Measurements from ENCODE around the gene NCMAP.
A peak's percentile ranks its signal among the peaks of the same experiment; 100 is the strongest.

NCMAP gene

DNA sequence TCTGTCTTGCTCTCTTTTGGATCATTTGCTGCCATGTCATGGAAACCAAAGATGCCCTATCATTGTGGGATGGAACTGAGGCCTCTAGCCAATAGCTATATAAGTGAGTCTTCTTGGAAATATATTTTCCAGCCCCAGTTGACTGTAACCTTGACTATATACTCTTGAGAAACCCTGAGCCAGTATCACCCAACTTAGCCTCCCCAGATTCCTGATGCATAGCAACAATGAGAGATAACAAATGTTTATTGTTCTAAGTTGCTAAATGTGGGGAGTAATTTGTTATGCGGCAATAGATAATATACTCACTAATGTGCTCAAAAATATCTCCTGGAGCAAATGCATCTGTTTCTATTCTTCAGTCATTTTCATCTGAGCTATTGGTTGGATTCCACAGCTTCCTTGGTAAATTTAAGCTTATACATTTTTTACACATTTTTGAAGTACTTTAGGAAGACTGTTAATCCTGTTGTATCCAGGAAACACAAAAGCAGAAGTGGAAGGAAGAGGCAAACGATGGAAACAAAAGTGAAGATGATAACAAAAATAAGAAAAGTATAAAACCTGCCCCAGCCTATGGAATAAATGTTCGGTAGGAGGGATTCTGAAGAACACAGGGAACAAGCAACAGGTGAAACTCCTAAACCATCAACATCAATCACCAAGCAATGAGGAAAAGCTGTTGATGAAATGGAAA is 80.9 kb downstream of the NCMAP start:
- DNase-seq = no peak

- no peak for DNase-seq
Observed at GRCh38 chr1:24639094-24639493, 83.2 kb downstream of the NCMAP start.

GRCh38 chr1:24639881-24640280 is 84.0 kb downstream of the NCMAP start:
- DNase-seq = peak; percentile 70 to 84 (median 81)

DNA sequence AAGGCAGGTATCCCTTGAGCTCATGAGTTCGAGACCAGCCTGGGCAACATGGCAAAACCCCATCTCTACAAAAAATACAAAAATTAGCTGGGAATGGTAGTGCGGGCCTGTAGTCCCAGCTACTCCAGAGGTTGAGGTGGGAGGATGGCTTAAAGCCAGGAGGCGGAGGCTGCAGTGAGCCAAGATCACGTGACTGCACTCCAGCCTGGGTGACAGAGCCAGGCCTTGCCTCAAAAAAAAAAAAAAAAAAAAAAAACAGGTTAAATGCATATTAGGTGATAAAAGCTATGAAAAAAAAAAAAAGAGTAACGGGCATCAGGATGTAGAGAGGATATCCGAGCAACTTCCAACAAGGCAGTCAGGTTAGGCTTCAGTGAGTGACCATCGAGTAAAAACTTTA is 84.4 kb downstream of the NCMAP start:
- DNase-seq = peak; percentile 29 to 47 (median 37)

GRCh38 chr1:24641646-24642151 is 85.8 kb downstream of the NCMAP start:
- peak; percentile 68 to 78 (median 72) for DNase-seq

DNA sequence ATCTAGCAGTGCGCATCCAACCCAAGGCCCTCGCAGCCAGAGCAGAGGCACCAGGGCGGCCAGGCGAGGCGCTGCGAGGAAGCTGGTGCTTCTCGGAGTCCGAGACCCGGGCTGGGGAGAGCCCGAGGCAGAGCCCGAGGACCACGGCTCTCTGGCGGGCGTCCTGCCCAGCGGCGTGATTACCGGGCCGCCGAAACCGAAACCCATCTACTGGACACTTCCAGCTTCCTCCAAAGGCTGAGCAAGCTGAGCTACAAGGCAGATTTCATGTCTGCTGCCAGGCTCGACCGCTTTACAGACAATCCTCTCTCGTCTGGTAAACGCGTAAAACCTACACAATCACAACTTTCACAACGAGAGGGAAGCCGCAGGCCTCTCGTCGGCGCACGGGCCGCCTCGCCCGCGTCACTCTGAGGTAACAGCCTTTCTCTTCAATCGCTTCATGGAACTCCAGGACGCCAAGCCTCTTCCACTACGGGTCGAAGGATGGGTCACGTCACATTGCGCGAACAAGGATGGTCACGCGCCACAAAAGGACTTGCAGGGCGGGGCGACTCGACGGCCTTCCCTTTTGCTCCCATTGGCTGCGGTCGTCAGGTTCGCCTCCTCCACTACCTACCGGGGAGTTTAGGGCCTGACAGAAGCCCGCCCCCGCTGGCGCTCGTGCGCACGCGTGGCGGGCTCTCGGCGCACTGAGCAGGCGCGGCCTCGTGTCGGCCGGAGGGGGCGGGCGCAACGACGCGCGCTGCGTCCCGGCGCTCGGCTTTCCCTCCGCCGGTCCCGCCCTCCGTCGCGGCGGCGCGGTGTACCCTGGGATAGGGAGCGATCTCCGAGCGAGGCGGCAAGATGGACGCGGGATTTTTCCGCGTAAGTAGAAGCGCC is 86.8 kb downstream of the NCMAP start, which contains the start of gene SRRM1:
TSS of gene SRRM1 (plus strand) at position 822 of the 882 bp plus-strand sequence. CDS start at position 847, 25 bp downstream.
- DNase-seq = peak; percentile 99 to 100 (median 100)

- DNase-seq = peak; percentile 62 to 80 (median 67)
Observed at GRCh38 chr1:24643363-24644099, 87.6 kb downstream of the NCMAP start.

- no peak for DNase-seq
Observed at GRCh38 chr1:24644100-24644384, 88.2 kb downstream of the NCMAP start.

- DNase-seq = no peak
Observed at GRCh38 chr1:24648919-24649318, 93.0 kb downstream of the NCMAP start.

- DNase-seq = no peak
Observed at GRCh38 chr1:24652382-24652781, 96.5 kb downstream of the NCMAP start.

DNA sequence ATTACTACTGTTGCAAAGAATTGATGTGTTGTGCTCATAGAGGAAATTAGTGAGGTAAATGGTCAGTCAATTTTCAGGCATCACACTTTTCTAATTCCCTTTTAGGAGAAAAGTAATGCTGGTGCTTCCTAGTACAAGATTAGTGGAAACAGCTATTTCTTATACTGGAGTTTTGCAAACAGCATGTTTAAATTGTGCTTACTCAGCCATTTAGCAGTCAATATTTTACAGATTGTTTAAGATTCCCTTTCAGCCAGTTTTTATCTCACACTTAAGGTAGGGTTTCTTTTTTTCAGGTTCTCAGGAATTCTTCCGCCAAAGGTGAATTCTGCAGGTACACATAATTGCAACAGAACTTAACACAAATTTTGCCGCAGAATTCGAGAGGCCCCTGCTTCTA is 98.1 kb downstream of the NCMAP start:
- no peak for DNase-seq

- no peak for DNase-seq
Observed at GRCh38 chr1:24656046-24656445, 100.2 kb downstream of the NCMAP start.

- no peak for DNase-seq
Observed at GRCh38 chr1:24657781-24658180, 101.9 kb downstream of the NCMAP start.
